Measurements from ENCODE around the gene TP53.
A peak's percentile ranks its signal among the peaks of the same experiment; 100 is the strongest.

The TP53 gene

GRCh38 chr17:7685533-7686221, 1.6 kb downstream of the TP53 start:
- H3K27me3 ChIP-seq = no peaks in the 10 kb centered on the region
- no peaks in the 10 kb centered on the region for H3K9me3 ChIP-seq
- H3K4me3 ChIP-seq (ENCODE audit: low read depth in 1 of 2, low read length in 1 of 2) = peak overlapping the region; percentile 70 to 93
- no peaks in the 10 kb centered on the region for H3K36me3 ChIP-seq
- H3K27ac ChIP-seq = peak overlapping the region; percentile 95
- H3K4me1 ChIP-seq (ENCODE audit: control insufficient read depth in 1 of 2, insufficient read depth in 1 of 2, low read depth in 1 of 2, low read length in 1 of 2) = peaks cover 32 to 39% of the 10 kb centered on the region in 2 experiments
- peak; percentile 30 for TF ChIP-seq CTCF (IDR thresholded peaks at IDR 0.05)

GRCh38 chr17:7684851-7685532, 2.3 kb downstream of the TP53 start:
- H3K9me3 ChIP-seq = no peaks in the 10 kb centered on the region
- H3K36me3 ChIP-seq = no peaks in the 10 kb centered on the region
- peaks cover 32 to 39% of the 10 kb centered on the region in 2 experiments for H3K4me1 ChIP-seq (ENCODE audit: control insufficient read depth in 1 of 2, insufficient read depth in 1 of 2, low read depth in 1 of 2, low read length in 1 of 2)
- H3K27ac ChIP-seq = peak overlapping the region; percentile 95
- H3K4me3 ChIP-seq (ENCODE audit: low read depth in 1 of 2, low read length in 1 of 2) = peak overlapping the region; percentile 70 to 93
- no peak for TF ChIP-seq CTCF (IDR thresholded peaks at IDR 0.05)
- H3K27me3 ChIP-seq = no peaks in the 10 kb centered on the region

- Histone ChIP-seq H3K4me1 (ENCODE audit: control insufficient read depth in 1 of 2, insufficient read depth in 1 of 2, low read depth in 1 of 2, low read length in 1 of 2) (no peaks in the 10 kb centered on the region), H3K4me3 (ENCODE audit: low read depth in 1 of 2, low read length in 1 of 2) (no peak overlapping the region), H3K9me3 (peaks cover 8% of the 10 kb centered on the region), H3K27me3 (no peaks in the 10 kb centered on the region), H3K27ac (no peak overlapping the region), H3K36me3 (peaks cover 32% of the 10 kb centered on the region)
- no peak for TF ChIP-seq CTCF (IDR thresholded peaks at IDR 0.05)
Measured at GRCh38 chr17:7677388-7678067, 9.8 kb downstream of the TP53 start.

GRCh38 chr17:7676533-7676932, 10.8 kb downstream of the TP53 start:
- TF ChIP-seq CTCF (IDR thresholded peaks at IDR 0.05) = no peak
- no peak overlapping the region for H3K4me3 ChIP-seq (ENCODE audit: low read depth in 1 of 2, low read length in 1 of 2)
- H3K9me3 ChIP-seq = peaks cover 8% of the 10 kb centered on the region
- peaks cover 37% of the 10 kb centered on the region for H3K36me3 ChIP-seq
- no peak overlapping the region for H3K27ac ChIP-seq
- no peaks in the 10 kb centered on the region for H3K4me1 ChIP-seq (ENCODE audit: control insufficient read depth in 1 of 2, insufficient read depth in 1 of 2, low read depth in 1 of 2, low read length in 1 of 2)
- no peaks in the 10 kb centered on the region for H3K27me3 ChIP-seq

- peaks cover 52% of the 10 kb centered on the region for H3K36me3 ChIP-seq
Measured at GRCh38 chr17:7674934-7675333, 12.4 kb downstream of the TP53 start.

More at GRCh38 chr17:7674934-7675333, 12.4 kb downstream of the TP53 start:
- TF ChIP-seq CTCF (IDR thresholded peaks at IDR 0.05) = no peak
- no peaks in the 10 kb centered on the region for H3K4me1 ChIP-seq (ENCODE audit: control insufficient read depth in 1 of 2, insufficient read depth in 1 of 2, low read depth in 1 of 2, low read length in 1 of 2)
- H3K27ac ChIP-seq = no peak overlapping the region
- no peak overlapping the region for H3K4me3 ChIP-seq (ENCODE audit: low read depth in 1 of 2, low read length in 1 of 2)
- H3K9me3 ChIP-seq = peaks cover 8% of the 10 kb centered on the region
- no peaks in the 10 kb centered on the region for H3K27me3 ChIP-seq
